ENCODE results near the gene CNIH2. TPM values are rescaled to one million over a fixed set of nuclear protein-coding genes. Genes with fewer than 3 reads are reported as not detected.

The CNIH2 gene
- total and polyA plus RNA-seq, 2 of the 8 experiments (the other 6 are each of a cell fraction or from before 2014, with no cell fraction given), result 12.5 to 15.8 TPM

GRCh38 chr11:66238786-66239413 lies 39.1 kb upstream of the CNIH2 start:
- Histone ChIP-seq H4K5ac (ENCODE audit: insufficient read length, low read depth, low read length) (no peak overlapping the region), H4K20me1 (replicated peaks in 1 of 2; ENCODE audit: control insufficient read depth in 1 of 2, insufficient read depth in 2 of 2, low read length in 2 of 2) (peaks cover 0 to 3% of the 10 kb centered on the region in 2 experiments), H3K23ac (ENCODE audit: insufficient read length) (no peak overlapping the region), H3K14ac (ENCODE audit: insufficient read length) (no peak overlapping the region), H3K79me2 (ENCODE audit: control insufficient read depth in 1 of 2, insufficient read depth in 2 of 2, low read length in 2 of 2) (no peaks in the 10 kb centered on the region), H3K4me2 (ENCODE audit: insufficient read depth in 1 of 2, low read depth in 2 of 2, low read length in 2 of 2) (no peak overlapping the region), H4K91ac (replicated peaks; ENCODE audit: insufficient read length, low read length) (no peak overlapping the region), H2AFZ (ENCODE audit: low read length) (no peak overlapping the region), H2BK20ac (ENCODE audit: low read length) (no peak overlapping the region), H3K4me1 (replicated peaks in 1 of 4; ENCODE audit: control insufficient read depth in 3 of 4, insufficient read depth in 4 of 4, low read length in 3 of 4) (no peaks in the 10 kb centered on the region), H2BK5ac (ENCODE audit: low read depth, low read length) (no peak overlapping the region; the same call in 1 of the 2 replicates), H4K8ac (ENCODE audit: extremely low read depth, insufficient read depth, low read length) (no peak overlapping the region), H3K23me2 (ENCODE audit: low read depth, low read length) (no peaks in the 10 kb centered on the region), H3K27me3 (replicated peaks in 1 of 4; ENCODE audit: control insufficient read depth in 3 of 4, extremely low read depth in 1 of 4, insufficient read depth in 3 of 4, low read length in 3 of 4) (no peaks in the 10 kb centered on the region), H2BK15ac (ENCODE audit: low read length) (no peak overlapping the region), H3K18ac (ENCODE audit: extremely low read depth, low read length) (no peak overlapping the region), H3K36me3 (ENCODE audit: control insufficient read depth in 2 of 4, insufficient read depth in 4 of 4, low read length in 3 of 4) (peaks cover 0 to 10% (median 2%) of the 10 kb centered on the region in 4 experiments; a peak in 3 of 8 replicates), H3K27ac (ENCODE audit: low read depth, low read length) (no peak overlapping the region), H2BK120ac (replicated peaks; ENCODE audit: low read depth, low read length) (no peak overlapping the region), H2AK5ac (ENCODE audit: low read depth, low read length) (no peak overlapping the region), H3K4me3 (ENCODE audit: extremely low read depth in 1 of 4, insufficient read depth in 2 of 4, low read depth in 3 of 4, low read length in 4 of 4) (no peak overlapping the region), H3K4ac (replicated peaks; ENCODE audit: insufficient read length, low read depth, low read length) (no peak overlapping the region), H3K9me3 (ENCODE audit: insufficient read depth in 2 of 2, low read depth in 1 of 2, low read length in 1 of 2) (no peaks in the 10 kb centered on the region), H3K79me1 (ENCODE audit: low read depth, low read length) (no peaks in the 10 kb centered on the region), H3K9ac (replicated peaks in 1 of 4; ENCODE audit: extremely low read depth in 1 of 4, low read depth in 3 of 4, low read length in 3 of 4) (no peak overlapping the region), H2BK12ac (ENCODE audit: low read depth, low read length) (no peak overlapping the region), H3K56ac (replicated peaks; ENCODE audit: insufficient read length, low read depth, low read length) (no peak overlapping the region)
- 95% methylated on average over 16 of the region's 17 CpGs; no CpG with 5 or more reads in 1 of the 2 experiments for WGBS, 2 experiments (ENCODE audit: extremely low coverage in 1 of 2, insufficient coverage in 1 of 2, insufficient read length in 1 of 2, insufficient replicate concordance in 2 of 2, low coverage in 1 of 2, low lambda C conversion rate in 2 of 2, missing lambda C conversion rate in 1 of 2)
- POLR2A ChIA-PET (ENCODE audit: partially characterized antibody), result interaction anchor here (1.0 to 2.3 kb wide), 5 partner anchors 9 to 29 kb away, joined by 3 to 10 read pairs (median 3); partner anchors contain the start of gene RAB1B
- no peak for FAIRE-seq
- CTCF ChIA-PET (ENCODE audit: partially characterized antibody), result interaction anchor here (1.3 to 12.4 kb wide), 9 partner anchors 9 to 79 kb away, joined by 3 to 123 read pairs (median 4); no protein-coding TSS in a partner anchor
- no peak for TF ChIP-seq CEBPB (IDR thresholded peaks at IDR 0.05; ENCODE audit: low read depth, low read length)
- TF ChIP-seq TAF1 (IDR thresholded peaks at IDR 0.05; ENCODE audit: low read depth, low read length), result no peak
- DNase-seq (ENCODE audit: low read depth in 1 of 2, low spot score in 2 of 2), result no peak

Data from H1 (cell line).